GM18526 (cell line): Measurements from ENCODE around the gene RNF135.

Source experiments
- POLR2A ChIP-seq: IDR thresholded peaks from 3 replicates; pipeline ENCODE4 v1.6.1; 2011; ENCODE audit not compliant: insufficient read length; ENCODE audit errors: extremely low read depth

The RNF135 gene

GRCh38 chr17:30982855-30983254 is 12.0 kb downstream of the RNF135 start:
- no peak for TF ChIP-seq POLR2A

DNA sequence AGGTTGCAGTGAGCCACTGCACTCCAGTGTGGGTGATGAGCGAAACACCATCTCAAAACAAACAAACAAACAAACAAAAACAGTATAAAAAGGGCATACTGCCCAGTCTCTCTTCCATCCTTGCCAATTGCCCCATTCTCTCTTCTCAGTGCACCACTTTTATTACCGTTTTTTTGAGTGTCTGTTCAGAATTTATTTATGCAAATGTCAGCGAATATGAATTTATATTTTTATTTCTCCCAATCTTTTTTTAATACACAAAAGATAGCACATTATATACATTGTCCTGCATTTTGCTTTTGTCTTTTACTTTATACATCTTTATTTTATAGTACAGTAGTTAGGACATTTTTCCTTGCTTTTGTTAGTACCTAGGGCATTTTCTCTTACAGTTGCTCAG is 19.6 kb downstream of the RNF135 start:
- no peak for TF ChIP-seq POLR2A

GRCh38 chr17:30992551-30992950 is 21.7 kb downstream of the RNF135 start:
- TF ChIP-seq POLR2A: no peak

DNA sequence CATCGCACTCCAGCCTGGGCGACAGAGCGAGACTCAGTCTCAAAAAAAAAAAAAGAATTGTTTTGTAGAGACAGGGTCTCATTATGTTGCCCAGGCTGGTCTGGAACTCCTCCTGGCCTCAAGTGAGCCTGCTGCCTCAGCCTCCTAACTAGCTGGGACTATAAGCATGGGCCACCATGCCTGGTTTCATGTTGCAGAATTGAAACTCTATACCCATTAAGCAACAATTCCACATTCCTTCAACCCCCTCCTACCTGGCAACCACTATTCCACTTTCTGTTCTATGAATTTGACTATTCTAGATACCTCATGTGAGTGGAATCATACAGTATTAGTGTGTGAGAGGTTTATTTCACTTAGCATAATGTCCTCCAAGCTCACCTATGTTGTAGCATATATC is 24.5 kb downstream of the RNF135 start:
- no peak for TF ChIP-seq POLR2A

- TF ChIP-seq POLR2A: no peak
Measured at GRCh38 chr17:30996486-30996885, 25.6 kb downstream of the RNF135 start.

- TF ChIP-seq POLR2A: no peak
Measured at GRCh38 chr17:30997270-30997669, 26.4 kb downstream of the RNF135 start.

GRCh38 chr17:30997842-30998241 is 27.0 kb downstream of the RNF135 start:
- no peak for TF ChIP-seq POLR2A

GRCh38 chr17:31002047-31002446 is 31.2 kb downstream of the RNF135 start:
- TF ChIP-seq POLR2A: no peak

GRCh38 chr17:31003225-31003866 is 32.5 kb downstream of the RNF135 start:
- TF ChIP-seq POLR2A: no peak

GRCh38 chr17:31004160-31004559 is 33.3 kb downstream of the RNF135 start:
- TF ChIP-seq POLR2A: no peak

- TF ChIP-seq POLR2A: no peak
Measured at GRCh38 chr17:31007695-31008373, 37.0 kb downstream of the RNF135 start.

- peak; percentile 55 for TF ChIP-seq POLR2A
Measured at GRCh38 chr17:31008374-31009041, 37.7 kb downstream of the RNF135 start.

DNA sequence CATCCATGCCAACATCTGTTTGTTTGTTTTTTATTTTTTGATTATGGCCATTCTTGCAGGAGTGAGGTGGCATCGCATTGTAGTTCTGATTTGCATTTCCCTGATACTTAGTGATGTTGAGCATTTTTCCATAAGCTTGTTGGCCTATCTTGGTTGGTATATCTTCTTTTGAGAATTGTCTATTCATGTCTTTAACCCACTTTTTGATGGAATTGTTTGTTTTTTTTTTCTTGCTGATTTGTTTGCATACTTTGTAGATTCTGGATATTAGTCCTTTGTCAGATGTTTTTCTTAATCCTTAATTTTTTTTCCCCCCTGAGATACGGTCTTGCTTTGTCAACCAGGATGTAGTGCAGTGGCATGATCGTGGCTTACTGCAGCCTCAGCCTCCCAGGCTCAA is 43.0 kb downstream of the RNF135 start:
- no peak for TF ChIP-seq POLR2A

DNA sequence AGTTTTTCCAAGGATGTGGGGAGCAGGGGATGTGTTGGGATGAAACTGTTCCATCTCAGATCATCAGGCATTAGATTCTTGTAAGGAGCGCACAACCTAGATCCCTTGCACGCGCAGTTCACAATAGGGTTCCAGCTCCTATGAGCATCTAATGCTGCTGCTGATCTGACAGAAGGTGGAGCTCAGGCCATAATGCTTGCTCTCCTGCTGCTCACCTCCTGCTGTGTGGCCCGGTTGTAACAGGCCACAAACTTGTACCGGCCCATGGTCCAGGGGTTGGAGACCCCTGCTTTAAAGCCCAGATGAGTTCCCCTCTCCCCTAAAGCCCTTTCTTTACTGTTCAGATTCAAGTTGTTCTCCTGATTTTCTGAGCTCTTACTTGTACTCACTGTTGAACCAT is 44.8 kb downstream of the RNF135 start:
- no peak for TF ChIP-seq POLR2A

- TF ChIP-seq POLR2A: no peak
Measured at GRCh38 chr17:31019004-31019403, 48.2 kb downstream of the RNF135 start.

- no peak for TF ChIP-seq POLR2A
Measured at GRCh38 chr17:31031841-31032240, 61.0 kb downstream of the RNF135 start.

- TF ChIP-seq POLR2A: no peak
Measured at GRCh38 chr17:31048142-31048541, 77.3 kb downstream of the RNF135 start.

- TF ChIP-seq POLR2A: no peak
Measured at GRCh38 chr17:31048780-31049179, 77.9 kb downstream of the RNF135 start.
